K562 (cell line): ENCODE data around the gene LHPP. TPM values are rescaled to one million over a fixed set of nuclear protein-coding genes. Genes with fewer than 3 reads are reported as not detected.

Source experiments
- BRD4 ChIP-seq: fragments of 200-600 bp; sonication (generic); IDR thresholded peaks from 2 replicates; pipeline ENCODE4 v1.6.1; 2017; ENCODE audit warnings: inconsistent platforms
- CBX3 ChIP-seq, 2 experiments: IDR thresholded peaks; 1 replicate in 1 of 2; 2 replicates in 1 of 2; pipeline ENCODE4 v1.6.1; 2012; ENCODE audit warnings: inconsistent platforms in 2 of 2, low read length in 2 of 2, borderline replicate concordance in 1 of 2, control low read depth in 1 of 2
- CXXC5 ChIP-seq: fragments of 250-450 bp; sonication (Bioruptor Pico); IDR thresholded peaks from 2 replicates; pipeline ENCODE4 v1.8.0; 2022; ENCODE audit warnings: inconsistent platforms, mild to moderate bottlenecking, moderate library complexity
- FUS ChIP-seq: fragments of 200-400 bp; formaldehyde crosslinking; optimal IDR thresholded peaks from 2 replicates; pipeline ENCODE3; 2017; ENCODE audit warnings: low read depth, low read length
- MYNN ChIP-seq, 2 experiments: sonication (generic); formaldehyde crosslinking in 1 of 2; IDR thresholded peaks; 2 replicates each; pipeline versions ENCODE4 v1.5.0 to v1.6.1; 2016 to 2020; ENCODE audit warnings: antibody characterized with exemption in 1 of 2, missing genetic modification reagents in 1 of 2
- ZNF24 ChIP-seq: fragments of 450-650 bp; IDR thresholded peaks from 2 replicates; pipeline ENCODE4 v1.6.1; 2016
- polyA plus RNA-seq, 8 experiments: library from polyadenylated mRNA; depleted of rRNA in 4 of 8; stranded (reverse) in 5 of 8; unstranded in 3 of 8; fragments of >200 nt; fragmentation: Nextera tagmentation in 2 of 8; fragmentation: Illumina TruSeq in 1 of 8; extraction: Ambion mirVana in 2 of 8; extraction: Trizol in 1 of 8; gene quantifications; 2 replicates each; pipeline versions ENCODE4 v1.2.1 to v1.2.3, GENCODE V29; 2011 to 2014; ENCODE audit warnings: inconsistent platforms in 1 of 8, missing spikeins in 1 of 8
- total RNA-seq, 7 experiments: library from RNA; depleted of rRNA in 6 of 7; stranded (reverse); fragments of >200 nt in 6 of 7; fragmentation: Illumina TruSeq in 2 of 7; extraction: Trizol in 2 of 7; gene quantifications; 2 replicates each; pipeline versions ENCODE4 v1.2.1 to v1.2.3, GENCODE V29; 2011 to 2021; ENCODE audit warnings: low replicate concordance in 1 of 7
- TF ChIP-seq, protein P1 (sequence below): fragments of 200-400 bp; formaldehyde crosslinking; IDR thresholded peaks from 2 replicates; pipeline ENCODE4 v1.6.1; 2017; ENCODE audit warnings: mild to moderate bottlenecking, low read depth, low read length, moderate library complexity
- TF ChIP-seq, protein P2 (sequence below): fragments of 450-650 bp; conservative IDR thresholded peaks from 2 replicates; pipeline ENCODE4 v1.6.1; 2016; ENCODE audit warnings: missing genetic modification characterization, low read depth, mild to moderate bottlenecking, control low read depth, missing compliant biosample characterization

Gene LHPP
- total and polyA plus RNA-seq, 9 of the 15 experiments (the other 6 are each of a cell fraction or from before 2014, with no cell fraction given) = 0.34 to 7.4 (median 3.0) TPM

DNA sequence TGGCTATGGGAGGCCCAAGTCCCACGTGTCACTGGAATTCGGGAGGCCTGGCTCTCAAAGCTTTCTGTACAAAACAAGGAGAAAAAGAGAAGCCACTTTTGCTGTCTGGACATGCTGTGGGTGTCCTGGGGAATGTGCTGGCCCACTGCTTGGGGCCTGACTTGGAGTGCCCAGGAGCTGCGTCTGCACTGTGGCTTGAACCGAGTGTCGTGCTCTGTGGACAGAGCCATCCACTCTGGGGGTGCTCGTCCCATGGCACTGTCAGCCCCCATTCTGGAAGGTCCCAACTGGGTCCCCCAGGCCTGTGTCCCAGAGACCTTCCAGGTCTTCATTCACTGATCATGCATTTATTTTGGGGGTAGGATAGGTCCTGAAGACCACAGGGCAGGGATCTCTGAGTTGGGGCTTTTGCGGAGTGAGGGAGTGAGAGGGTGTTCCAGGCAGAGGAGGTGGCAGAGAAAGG is 138.0 kb downstream of the LHPP start (continued):
- TF ChIP-seq MYNN (IDR thresholded peaks at IDR 0.05) = no peak
- no peak for TF ChIP-seq MYNN (CRISPR knock-in tag; IDR thresholded peaks at IDR 0.05)
- TF ChIP-seq FUS = no peak
- TF ChIP-seq CXXC5 (CRISPR knock-in tag) = no peak
- TF ChIP-seq, protein P1, sequence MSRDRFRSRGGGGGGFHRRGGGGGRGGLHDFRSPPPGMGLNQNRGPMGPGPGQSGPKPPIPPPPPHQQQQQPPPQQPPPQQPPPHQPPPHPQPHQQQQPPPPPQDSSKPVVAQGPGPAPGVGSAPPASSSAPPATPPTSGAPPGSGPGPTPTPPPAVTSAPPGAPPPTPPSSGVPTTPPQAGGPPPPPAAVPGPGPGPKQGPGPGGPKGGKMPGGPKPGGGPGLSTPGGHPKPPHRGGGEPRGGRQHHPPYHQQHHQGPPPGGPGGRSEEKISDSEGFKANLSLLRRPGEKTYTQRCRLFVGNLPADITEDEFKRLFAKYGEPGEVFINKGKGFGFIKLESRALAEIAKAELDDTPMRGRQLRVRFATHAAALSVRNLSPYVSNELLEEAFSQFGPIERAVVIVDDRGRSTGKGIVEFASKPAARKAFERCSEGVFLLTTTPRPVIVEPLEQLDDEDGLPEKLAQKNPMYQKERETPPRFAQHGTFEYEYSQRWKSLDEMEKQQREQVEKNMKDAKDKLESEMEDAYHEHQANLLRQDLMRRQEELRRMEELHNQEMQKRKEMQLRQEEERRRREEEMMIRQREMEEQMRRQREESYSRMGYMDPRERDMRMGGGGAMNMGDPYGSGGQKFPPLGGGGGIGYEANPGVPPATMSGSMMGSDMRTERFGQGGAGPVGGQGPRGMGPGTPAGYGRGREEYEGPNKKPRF = no peak
- TF ChIP-seq, protein P2, sequence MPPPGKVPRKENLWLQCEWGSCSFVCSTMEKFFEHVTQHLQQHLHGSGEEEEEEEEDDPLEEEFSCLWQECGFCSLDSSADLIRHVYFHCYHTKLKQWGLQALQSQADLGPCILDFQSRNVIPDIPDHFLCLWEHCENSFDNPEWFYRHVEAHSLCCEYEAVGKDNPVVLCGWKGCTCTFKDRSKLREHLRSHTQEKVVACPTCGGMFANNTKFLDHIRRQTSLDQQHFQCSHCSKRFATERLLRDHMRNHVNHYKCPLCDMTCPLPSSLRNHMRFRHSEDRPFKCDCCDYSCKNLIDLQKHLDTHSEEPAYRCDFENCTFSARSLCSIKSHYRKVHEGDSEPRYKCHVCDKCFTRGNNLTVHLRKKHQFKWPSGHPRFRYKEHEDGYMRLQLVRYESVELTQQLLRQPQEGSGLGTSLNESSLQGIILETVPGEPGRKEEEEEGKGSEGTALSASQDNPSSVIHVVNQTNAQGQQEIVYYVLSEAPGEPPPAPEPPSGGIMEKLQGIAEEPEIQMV (tag) = no peak
- no peak for TF ChIP-seq BRD4
- TF ChIP-seq CBX3 (IDR thresholded peaks at IDR 0.05; ENCODE audit: borderline replicate concordance in 1 of 2, low read length in 2 of 2) = no peak
- TF ChIP-seq ZNF24 = no peak
- TF ChIP-seq, all 486 proteins: peak for 0
